ENCODE measurements around the gene EXT2. TPM values are rescaled to one million over a fixed set of nuclear protein-coding genes. Genes with fewer than 3 reads are reported as not detected.

The EXT2 gene
- total and polyA plus RNA-seq, 2 experiments from 2014 or later = 15.9 to 48.6 TPM

DNA sequence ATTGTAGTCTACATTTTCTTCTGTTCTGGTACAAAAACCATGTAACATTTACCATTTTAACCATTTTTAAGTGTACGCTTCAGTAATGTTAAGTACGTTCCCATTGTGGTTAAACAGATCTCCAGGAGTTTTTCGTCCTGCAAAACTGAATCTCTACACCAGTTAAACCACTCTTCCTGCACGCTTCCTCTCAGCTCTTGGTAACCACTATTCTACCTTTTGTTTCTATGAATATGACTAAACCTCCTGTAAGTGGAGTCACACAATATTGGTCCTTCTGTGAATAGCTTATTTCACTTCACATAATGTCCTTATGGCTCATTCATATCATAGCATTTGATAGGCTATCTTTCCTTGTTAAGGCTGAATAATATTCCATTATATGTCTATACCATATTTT is 7.1 kb upstream of the EXT2 start:
- Histone ChIP-seq H3F3A (replicated peaks; ENCODE audit: low read depth) (no peaks in the 10 kb centered on the region), H3K4me1 (ENCODE audit: insufficient read depth) (no peaks in the 10 kb centered on the region), H3K4me2 (no peak overlapping the region), H3K27me3 (ENCODE audit: insufficient read depth) (no peaks in the 10 kb centered on the region), H3K27ac (ENCODE audit: low read depth) (no peak overlapping the region), H3K36me3 (ENCODE audit: insufficient read depth) (no peaks in the 10 kb centered on the region), H2AFZ (no peak overlapping the region), H3K4me3 (no peak overlapping the region), H4K20me1 (replicated peaks; ENCODE audit: insufficient read depth) (no peaks in the 10 kb centered on the region), H3K9me2 (ENCODE audit: insufficient read depth) (peaks cover 4% of the 10 kb centered on the region; the same call in 1 of the 2 replicates), H3K79me2 (replicated peaks; ENCODE audit: insufficient read depth) (no peaks in the 10 kb centered on the region)
- TF ChIP-seq EZH2phosphoT487 (IDR thresholded peaks at IDR 0.05; ENCODE audit: unreplicated experiment) (no peak), CREB1 (CRISPR knock-in tag; IDR thresholded peaks at IDR 0.05; ENCODE audit: low read depth) (no peak), POLR2AphosphoS5 (IDR thresholded peaks at IDR 0.05; ENCODE audit: low read depth) (no peak), EZH2 (IDR thresholded peaks at IDR 0.05; ENCODE audit: low read depth, unreplicated experiment) (no peak), ZNF331 (CRISPR knock-in tag; IDR thresholded peaks at IDR 0.05; ENCODE audit: low read depth) (no peak), ZNF114 (CRISPR knock-in tag; IDR thresholded peaks at IDR 0.05) (no peak), NANOG (IDR thresholded peaks at IDR 0.05; ENCODE audit: borderline replicate concordance) (no peak), STAT1 (IDR thresholded peaks at IDR 0.05; ENCODE audit: unreplicated experiment) (no peak), JUNB (IDR thresholded peaks at IDR 0.05; ENCODE audit: unreplicated experiment) (no peak)
- TF ChIP-seq, protein P1, sequence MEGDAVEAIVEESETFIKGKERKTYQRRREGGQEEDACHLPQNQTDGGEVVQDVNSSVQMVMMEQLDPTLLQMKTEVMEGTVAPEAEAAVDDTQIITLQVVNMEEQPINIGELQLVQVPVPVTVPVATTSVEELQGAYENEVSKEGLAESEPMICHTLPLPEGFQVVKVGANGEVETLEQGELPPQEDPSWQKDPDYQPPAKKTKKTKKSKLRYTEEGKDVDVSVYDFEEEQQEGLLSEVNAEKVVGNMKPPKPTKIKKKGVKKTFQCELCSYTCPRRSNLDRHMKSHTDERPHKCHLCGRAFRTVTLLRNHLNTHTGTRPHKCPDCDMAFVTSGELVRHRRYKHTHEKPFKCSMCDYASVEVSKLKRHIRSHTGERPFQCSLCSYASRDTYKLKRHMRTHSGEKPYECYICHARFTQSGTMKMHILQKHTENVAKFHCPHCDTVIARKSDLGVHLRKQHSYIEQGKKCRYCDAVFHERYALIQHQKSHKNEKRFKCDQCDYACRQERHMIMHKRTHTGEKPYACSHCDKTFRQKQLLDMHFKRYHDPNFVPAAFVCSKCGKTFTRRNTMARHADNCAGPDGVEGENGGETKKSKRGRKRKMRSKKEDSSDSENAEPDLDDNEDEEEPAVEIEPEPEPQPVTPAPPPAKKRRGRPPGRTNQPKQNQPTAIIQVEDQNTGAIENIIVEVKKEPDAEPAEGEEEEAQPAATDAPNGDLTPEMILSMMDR (conservative IDR thresholded peaks at IDR 0.05; ENCODE audit: low read depth in 2 of 2) = no peak
- TF ChIP-seq, protein P2, sequence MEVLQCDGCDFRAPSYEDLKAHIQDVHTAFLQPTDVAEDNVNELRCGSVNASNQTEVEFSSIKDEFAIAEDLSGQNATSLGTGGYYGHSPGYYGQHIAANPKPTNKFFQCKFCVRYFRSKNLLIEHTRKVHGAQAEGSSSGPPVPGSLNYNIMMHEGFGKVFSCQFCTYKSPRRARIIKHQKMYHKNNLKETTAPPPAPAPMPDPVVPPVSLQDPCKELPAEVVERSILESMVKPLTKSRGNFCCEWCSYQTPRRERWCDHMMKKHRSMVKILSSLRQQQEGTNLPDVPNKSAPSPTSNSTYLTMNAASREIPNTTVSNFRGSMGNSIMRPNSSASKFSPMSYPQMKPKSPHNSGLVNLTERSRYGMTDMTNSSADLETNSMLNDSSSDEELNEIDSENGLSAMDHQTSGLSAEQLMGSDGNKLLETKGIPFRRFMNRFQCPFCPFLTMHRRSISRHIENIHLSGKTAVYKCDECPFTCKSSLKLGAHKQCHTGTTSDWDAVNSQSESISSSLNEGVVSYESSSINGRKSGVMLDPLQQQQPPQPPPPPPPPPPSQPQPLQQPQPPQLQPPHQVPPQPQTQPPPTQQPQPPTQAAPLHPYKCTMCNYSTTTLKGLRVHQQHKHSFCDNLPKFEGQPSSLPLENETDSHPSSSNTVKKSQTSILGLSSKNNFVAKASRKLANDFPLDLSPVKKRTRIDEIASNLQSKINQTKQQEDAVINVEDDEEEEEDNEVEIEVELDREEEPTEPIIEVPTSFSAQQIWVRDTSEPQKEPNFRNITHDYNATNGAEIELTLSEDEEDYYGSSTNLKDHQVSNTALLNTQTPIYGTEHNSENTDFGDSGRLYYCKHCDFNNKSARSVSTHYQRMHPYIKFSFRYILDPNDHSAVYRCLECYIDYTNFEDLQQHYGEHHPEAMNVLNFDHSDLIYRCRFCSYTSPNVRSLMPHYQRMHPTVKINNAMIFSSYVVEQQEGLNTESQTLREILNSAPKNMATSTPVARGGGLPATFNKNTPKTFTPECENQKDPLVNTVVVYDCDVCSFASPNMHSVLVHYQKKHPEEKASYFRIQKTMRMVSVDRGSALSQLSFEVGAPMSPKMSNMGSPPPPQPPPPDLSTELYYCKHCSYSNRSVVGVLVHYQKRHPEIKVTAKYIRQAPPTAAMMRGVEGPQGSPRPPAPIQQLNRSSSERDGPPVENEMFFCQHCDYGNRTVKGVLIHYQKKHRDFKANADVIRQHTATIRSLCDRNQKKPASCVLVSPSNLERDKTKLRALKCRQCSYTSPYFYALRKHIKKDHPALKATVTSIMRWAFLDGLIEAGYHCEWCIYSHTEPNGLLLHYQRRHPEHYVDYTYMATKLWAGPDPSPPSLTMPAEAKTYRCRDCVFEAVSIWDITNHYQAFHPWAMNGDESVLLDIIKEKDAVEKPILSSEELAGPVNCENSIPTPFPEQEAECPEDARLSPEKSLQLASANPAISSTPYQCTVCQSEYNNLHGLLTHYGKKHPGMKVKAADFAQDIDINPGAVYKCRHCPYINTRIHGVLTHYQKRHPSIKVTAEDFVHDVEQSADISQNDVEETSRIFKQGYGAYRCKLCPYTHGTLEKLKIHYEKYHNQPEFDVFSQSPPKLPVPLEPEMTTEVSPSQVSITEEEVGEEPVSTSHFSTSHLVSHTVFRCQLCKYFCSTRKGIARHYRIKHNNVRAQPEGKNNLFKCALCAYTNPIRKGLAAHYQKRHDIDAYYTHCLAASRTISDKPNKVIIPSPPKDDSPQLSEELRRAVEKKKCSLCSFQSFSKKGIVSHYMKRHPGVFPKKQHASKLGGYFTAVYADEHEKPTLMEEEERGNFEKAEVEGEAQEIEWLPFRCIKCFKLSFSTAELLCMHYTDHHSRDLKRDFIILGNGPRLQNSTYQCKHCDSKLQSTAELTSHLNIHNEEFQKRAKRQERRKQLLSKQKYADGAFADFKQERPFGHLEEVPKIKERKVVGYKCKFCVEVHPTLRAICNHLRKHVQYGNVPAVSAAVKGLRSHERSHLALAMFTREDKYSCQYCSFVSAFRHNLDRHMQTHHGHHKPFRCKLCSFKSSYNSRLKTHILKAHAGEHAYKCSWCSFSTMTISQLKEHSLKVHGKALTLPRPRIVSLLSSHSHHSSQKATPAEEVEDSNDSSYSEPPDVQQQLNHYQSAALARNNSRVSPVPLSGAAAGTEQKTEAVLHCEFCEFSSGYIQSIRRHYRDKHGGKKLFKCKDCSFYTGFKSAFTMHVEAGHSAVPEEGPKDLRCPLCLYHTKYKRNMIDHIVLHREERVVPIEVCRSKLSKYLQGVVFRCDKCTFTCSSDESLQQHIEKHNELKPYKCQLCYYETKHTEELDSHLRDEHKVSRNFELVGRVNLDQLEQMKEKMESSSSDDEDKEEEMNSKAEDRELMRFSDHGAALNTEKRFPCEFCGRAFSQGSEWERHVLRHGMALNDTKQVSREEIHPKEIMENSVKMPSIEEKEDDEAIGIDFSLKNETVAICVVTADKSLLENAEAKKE (CRISPR knock-in tag; IDR thresholded peaks at IDR 0.05) = no peak
- TF ChIP-seq, protein P3, sequence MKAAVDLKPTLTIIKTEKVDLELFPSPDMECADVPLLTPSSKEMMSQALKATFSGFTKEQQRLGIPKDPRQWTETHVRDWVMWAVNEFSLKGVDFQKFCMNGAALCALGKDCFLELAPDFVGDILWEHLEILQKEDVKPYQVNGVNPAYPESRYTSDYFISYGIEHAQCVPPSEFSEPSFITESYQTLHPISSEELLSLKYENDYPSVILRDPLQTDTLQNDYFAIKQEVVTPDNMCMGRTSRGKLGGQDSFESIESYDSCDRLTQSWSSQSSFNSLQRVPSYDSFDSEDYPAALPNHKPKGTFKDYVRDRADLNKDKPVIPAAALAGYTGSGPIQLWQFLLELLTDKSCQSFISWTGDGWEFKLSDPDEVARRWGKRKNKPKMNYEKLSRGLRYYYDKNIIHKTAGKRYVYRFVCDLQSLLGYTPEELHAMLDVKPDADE (IDR thresholded peaks at IDR 0.05) = no peak
- TF ChIP-seq, protein P4, sequence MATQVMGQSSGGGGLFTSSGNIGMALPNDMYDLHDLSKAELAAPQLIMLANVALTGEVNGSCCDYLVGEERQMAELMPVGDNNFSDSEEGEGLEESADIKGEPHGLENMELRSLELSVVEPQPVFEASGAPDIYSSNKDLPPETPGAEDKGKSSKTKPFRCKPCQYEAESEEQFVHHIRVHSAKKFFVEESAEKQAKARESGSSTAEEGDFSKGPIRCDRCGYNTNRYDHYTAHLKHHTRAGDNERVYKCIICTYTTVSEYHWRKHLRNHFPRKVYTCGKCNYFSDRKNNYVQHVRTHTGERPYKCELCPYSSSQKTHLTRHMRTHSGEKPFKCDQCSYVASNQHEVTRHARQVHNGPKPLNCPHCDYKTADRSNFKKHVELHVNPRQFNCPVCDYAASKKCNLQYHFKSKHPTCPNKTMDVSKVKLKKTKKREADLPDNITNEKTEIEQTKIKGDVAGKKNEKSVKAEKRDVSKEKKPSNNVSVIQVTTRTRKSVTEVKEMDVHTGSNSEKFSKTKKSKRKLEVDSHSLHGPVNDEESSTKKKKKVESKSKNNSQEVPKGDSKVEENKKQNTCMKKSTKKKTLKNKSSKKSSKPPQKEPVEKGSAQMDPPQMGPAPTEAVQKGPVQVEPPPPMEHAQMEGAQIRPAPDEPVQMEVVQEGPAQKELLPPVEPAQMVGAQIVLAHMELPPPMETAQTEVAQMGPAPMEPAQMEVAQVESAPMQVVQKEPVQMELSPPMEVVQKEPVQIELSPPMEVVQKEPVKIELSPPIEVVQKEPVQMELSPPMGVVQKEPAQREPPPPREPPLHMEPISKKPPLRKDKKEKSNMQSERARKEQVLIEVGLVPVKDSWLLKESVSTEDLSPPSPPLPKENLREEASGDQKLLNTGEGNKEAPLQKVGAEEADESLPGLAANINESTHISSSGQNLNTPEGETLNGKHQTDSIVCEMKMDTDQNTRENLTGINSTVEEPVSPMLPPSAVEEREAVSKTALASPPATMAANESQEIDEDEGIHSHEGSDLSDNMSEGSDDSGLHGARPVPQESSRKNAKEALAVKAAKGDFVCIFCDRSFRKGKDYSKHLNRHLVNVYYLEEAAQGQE (IDR thresholded peaks at IDR 0.05; ENCODE audit: unreplicated experiment) = no peak
- H3K27me3 Mint-ChIP-seq (ENCODE audit: insufficient read depth, low read depth, poor library complexity) = peaks cover 4% of the 10 kb centered on the region
- no peak for ATAC-seq
- no peaks in the 10 kb centered on the region for H3K4me1 Mint-ChIP-seq
- H3K9me3 Mint-ChIP-seq = peaks cover 25% of the 10 kb centered on the region
- H3K4me3 Mint-ChIP-seq = no peak overlapping the region
- DNase-seq (ENCODE audit: low spot score) = no peak
- no peak overlapping the region for H3K27ac Mint-ChIP-seq
- peaks cover 35% of the 10 kb centered on the region for H3K36me3 Mint-ChIP-seq (ENCODE audit: low read depth)
